Thyroid gland (tissue), 4 donors: Measurements from ENCODE around the gene ODAD3. TPM values are rescaled to one million over a fixed set of nuclear protein-coding genes. Genes with fewer than 3 reads are reported as not detected.

Experiments used
- DNase-seq, 2 donors: peaks; one replicate each; pipeline ENCODE4 v3.0.0-alpha.2; 2019
- H3K27ac ChIP-seq, 3 donors: fragments of 200-600 bp; sonication (generic); 1 replicate in 2 of 3; 2 replicates in 1 of 3; pipeline ENCODE4 v1.5.1; 2016 to 2019; ENCODE audit warnings: mild to moderate bottlenecking in 1 of 3, moderate library complexity in 1 of 3
- H3K27me3 ChIP-seq: fragments of 200-600 bp; sonication (generic); one replicate; pipeline ENCODE4 v1.5.1; 2019
- H3K36me3 ChIP-seq, 2 donors: fragments of 200-600 bp; sonication (generic); one replicate each; pipeline ENCODE4 v1.5.1; 2016 to 2019
- H3K4me1 ChIP-seq, 2 donors: fragments of 200-600 bp; sonication (generic); one replicate each; pipeline ENCODE4 v1.5.1; 2017 to 2019
- H3K4me3 ChIP-seq, 3 donors: fragments of 200-600 bp; sonication (generic); replicated peaks in 1 of 3; 1 replicate in 2 of 3; 2 replicates in 1 of 3; pipeline ENCODE4 v1.5.1; 2016; ENCODE audit warnings: mild to moderate bottlenecking in 1 of 3
- H3K9me3 ChIP-seq: fragments of 200-600 bp; sonication (generic); one replicate; pipeline ENCODE4 v1.5.1; 2017
- CTCF ChIP-seq, 6 experiments: fragments of 200-600 bp in 3 of 6; fragments of 450-650 bp in 3 of 6; sonication (generic) in 3 of 6; IDR thresholded peaks; one replicate each; pipeline ENCODE4 v1.5.1; 2016 to 2019; ENCODE audit warnings: antibody characterized with exemption in 6 of 6, mild to moderate bottlenecking in 2 of 6, inconsistent platforms in 1 of 6, moderate library complexity in 1 of 6
- POLR2A ChIP-seq, 2 donors: fragments of 450-650 bp; IDR thresholded peaks; one replicate each; pipeline ENCODE4 v1.6.1; 2017; ENCODE audit warnings: antibody characterized with exemption in 2 of 2, mild to moderate bottlenecking in 2 of 2, moderate library complexity in 1 of 2
- WGBS, 2 donors: methylation state at CpG; one replicate each; pipeline ENCODE4 v1.1.5; 2017; 5-methylcytosine and 5-hydroxymethylcytosine counted together
- intact Hi-C: fragments of 100-400 bp; cut with DNase I; formaldehyde crosslinking; loops from one replicate; pipeline ENCODE4 v1.15.1; 2023
- total RNA-seq, 4 donors: library from RNA; depleted of rRNA; stranded (reverse); fragments of >200 nt; gene quantifications; one replicate each; pipeline ENCODE4 v1.2.3, GENCODE V29; 2016

ODAD3 gene
- total RNA-seq, 4 donors from 2014 or later = 0.96 to 6.8 (median 3.8) TPM

- DNase-seq = no peak
- WGBS, 2 donors = 14% methylated on average over 7 of the region's 77 CpGs; no CpG with 5 or more reads in 1 of the 2 donors
- Histone ChIP-seq H3K4me3 (no peak within 1 kb of the TSS), H3K27me3 (peaks cover 24% of the 10 kb centered on the region), H3K36me3 (peaks cover 3 to 13% of the 10 kb centered on the region in 2 donors), H3K9me3 (no peaks in the 10 kb centered on the region), H3K27ac (no peak within 1 kb of the TSS), H3K4me1 (peaks cover 0 to 37% of the 10 kb centered on the region in 2 donors)
- TF ChIP-seq CTCF (IDR thresholded peaks at IDR 0.05) = no peak
- TF ChIP-seq POLR2A (IDR thresholded peaks at IDR 0.05) = no peak
- intact Hi-C loops = loop anchor here (5.0 kb wide), 1 partner anchor 184 kb away; the partner anchor contains the start of gene TSPAN16
Observed at GRCh38 chr19:11480715-11481533, 46.0 kb upstream of the ODAD3 start, which contains the start of gene ELAVL3. Gene ELAVL3, minus strand, starts transcription at chr19:11481046. Its CDS starts 438 bp downstream, at chr19:11480608.

- no peaks in the 10 kb centered on the region for H3K9me3 ChIP-seq
- peaks cover 0 to 37% of the 10 kb centered on the region in 2 donors for H3K4me1 ChIP-seq
- 6% methylated on average over 38 of the region's 86 CpGs; no CpG with 5 or more reads in 1 of the 2 donors for WGBS, 2 donors
- no peak for DNase-seq
- intact Hi-C loops = loop anchor here (5.0 kb wide), 1 partner anchor 183 kb away; the partner anchor contains the start of gene TSPAN16
- no peak overlapping the region for H3K27ac ChIP-seq
- peaks cover 3 to 13% of the 10 kb centered on the region in 2 donors for H3K36me3 ChIP-seq
- TF ChIP-seq CTCF (IDR thresholded peaks at IDR 0.05) = no peak
- no peak for TF ChIP-seq POLR2A (IDR thresholded peaks at IDR 0.05)
- H3K4me3 ChIP-seq = no peak overlapping the region
- peaks cover 24% of the 10 kb centered on the region for H3K27me3 ChIP-seq
Observed at GRCh38 chr19:11479898-11480714, 45.2 kb upstream of the ODAD3 start.

- Histone ChIP-seq H3K4me1 (peaks cover 0 to 37% of the 10 kb centered on the region in 2 donors), H3K27ac (no peak overlapping the region), H3K36me3 (peaks cover 3 to 12% of the 10 kb centered on the region in 2 donors), H3K4me3 (no peak overlapping the region), H3K9me3 (no peaks in the 10 kb centered on the region), H3K27me3 (peaks cover 24% of the 10 kb centered on the region)
- TF ChIP-seq POLR2A (IDR thresholded peaks at IDR 0.05) = no peak
- TF ChIP-seq CTCF (IDR thresholded peaks at IDR 0.05) = no peak
- DNase-seq = no peak
- WGBS, 2 donors = 31 to 35% methylated on average over 22 to 30 of the region's 62 CpGs
- intact Hi-C loops = no loop called here
Observed at GRCh38 chr19:11479090-11479897, 44.4 kb upstream of the ODAD3 start.

GRCh38 chr19:11478167-11479089 lies 43.5 kb upstream of the ODAD3 start:
- Histone ChIP-seq H3K9me3 (no peaks in the 10 kb centered on the region), H3K27ac (no peak overlapping the region), H3K36me3 (peaks cover 0 to 3% of the 10 kb centered on the region in 2 donors), H3K4me1 (peaks cover 0 to 37% of the 10 kb centered on the region in 2 donors), H3K27me3 (peaks cover 20% of the 10 kb centered on the region), H3K4me3 (no peak overlapping the region)
- intact Hi-C loops = no loop called here
- TF ChIP-seq CTCF (IDR thresholded peaks at IDR 0.05) (no peak), POLR2A (IDR thresholded peaks at IDR 0.05) (no peak)
- 64 to 65% methylated on average over 19 of the region's 19 CpGs for whole genome bisulfite sequencing, 2 donors
- DNase-seq = no peak
